Gastroesophageal sphincter (tissue), 4 donors: ENCODE data around the gene TSC22D2. TPM values are rescaled to one million over a fixed set of nuclear protein-coding genes. Genes with fewer than 3 reads are reported as not detected.

Experiments used
- ATAC-seq: fragments of 150-250 bp; one replicate; pipeline ENCODE4 v1.9.1; 2016; ENCODE audit warnings: mild to moderate bottlenecking, moderate library complexity
- H3K27ac ChIP-seq, 4 donors: fragments of 200-600 bp; sonication (generic) in 3 of 4; 1 replicate in 3 of 4; 2 replicates in 1 of 4; pipeline ENCODE4 v1.5.1; 2016 to 2019
- H3K27me3 ChIP-seq: fragments of 200-600 bp; sonication (generic); one replicate; pipeline ENCODE4 v1.5.1; 2019
- H3K36me3 ChIP-seq, 2 donors: fragments of 200-600 bp; sonication (generic); one replicate each; pipeline ENCODE4 v1.5.1; 2019; ENCODE audit warnings: control low read depth in 1 of 2
- H3K4me1 ChIP-seq, 3 donors: fragments of 200-600 bp; sonication (generic); 1 replicate in 2 of 3; 2 replicates in 1 of 3; pipeline ENCODE4 v1.5.1; 2016 to 2019; ENCODE audit warnings: control low read depth in 2 of 3
- H3K4me3 ChIP-seq, 2 donors: fragments of 200-600 bp; sonication (generic); one replicate each; pipeline ENCODE4 v1.5.1; 2019; ENCODE audit warnings: mild to moderate bottlenecking in 1 of 2, moderate library complexity in 1 of 2
- H3K9me3 ChIP-seq, 3 donors: fragments of 200-600 bp; sonication (generic); one replicate each; pipeline ENCODE4 v1.5.1; 2017 to 2019; ENCODE audit warnings: control low read depth in 2 of 3
- EP300 ChIP-seq: sonication (generic); formaldehyde crosslinking; IDR thresholded peaks from one replicate; pipeline ENCODE4 v1.6.1; 2017; ENCODE audit warnings: antibody characterized with exemption, mild to moderate bottlenecking
- POLR2A ChIP-seq, 2 donors: fragments of 450-650 bp; IDR thresholded peaks; one replicate each; pipeline ENCODE4 v1.6.1; 2017; ENCODE audit warnings: antibody characterized with exemption in 2 of 2, mild to moderate bottlenecking in 2 of 2, moderate library complexity in 1 of 2
- POLR2AphosphoS5 ChIP-seq: sonication (generic); formaldehyde crosslinking; IDR thresholded peaks from one replicate; pipeline ENCODE4 v1.6.1; 2017; ENCODE audit warnings: antibody characterized with exemption
- WGBS, 2 donors: methylation state at CpG; one replicate each; pipeline ENCODE4 v1.1.5; 2018; ENCODE audit warnings: low coverage in 1 of 2; 5-methylcytosine and 5-hydroxymethylcytosine counted together
- total RNA-seq, 4 donors: library from RNA; depleted of rRNA; stranded (reverse); fragments of >200 nt; gene quantifications; one replicate each; pipeline ENCODE4 v1.1.0, GENCODE V29; 2016
- TF ChIP-seq, protein P1 (sequence below), 4 experiments: fragments of 200-600 bp in 2 of 4; fragments of 450-650 bp in 2 of 4; sonication (generic) in 1 of 4; IDR thresholded peaks; one replicate each; pipeline ENCODE4 v1.5.1; 2017 to 2019; ENCODE audit warnings: antibody characterized with exemption in 4 of 4, mild to moderate bottlenecking in 2 of 4, moderate library complexity in 2 of 4

TSC22D2 gene
- total RNA-seq, 4 donors from 2014 or later, result 15.4 to 30.0 (median 26.0) TPM

- ATAC-seq, result no peak
- 81 to 90% methylated on average over 3 of the region's 3 CpGs for WGBS, 2 donors
- no peaks in the 10 kb centered on the region for H3K36me3 ChIP-seq
- peaks cover 7 to 66% (median 10%) of the 10 kb centered on the region in 3 donors for H3K4me1 ChIP-seq
- TF ChIP-seq POLR2A (IDR thresholded peaks at IDR 0.05), result no peak
- no peak for TF ChIP-seq POLR2AphosphoS5
- TF ChIP-seq, protein P1, sequence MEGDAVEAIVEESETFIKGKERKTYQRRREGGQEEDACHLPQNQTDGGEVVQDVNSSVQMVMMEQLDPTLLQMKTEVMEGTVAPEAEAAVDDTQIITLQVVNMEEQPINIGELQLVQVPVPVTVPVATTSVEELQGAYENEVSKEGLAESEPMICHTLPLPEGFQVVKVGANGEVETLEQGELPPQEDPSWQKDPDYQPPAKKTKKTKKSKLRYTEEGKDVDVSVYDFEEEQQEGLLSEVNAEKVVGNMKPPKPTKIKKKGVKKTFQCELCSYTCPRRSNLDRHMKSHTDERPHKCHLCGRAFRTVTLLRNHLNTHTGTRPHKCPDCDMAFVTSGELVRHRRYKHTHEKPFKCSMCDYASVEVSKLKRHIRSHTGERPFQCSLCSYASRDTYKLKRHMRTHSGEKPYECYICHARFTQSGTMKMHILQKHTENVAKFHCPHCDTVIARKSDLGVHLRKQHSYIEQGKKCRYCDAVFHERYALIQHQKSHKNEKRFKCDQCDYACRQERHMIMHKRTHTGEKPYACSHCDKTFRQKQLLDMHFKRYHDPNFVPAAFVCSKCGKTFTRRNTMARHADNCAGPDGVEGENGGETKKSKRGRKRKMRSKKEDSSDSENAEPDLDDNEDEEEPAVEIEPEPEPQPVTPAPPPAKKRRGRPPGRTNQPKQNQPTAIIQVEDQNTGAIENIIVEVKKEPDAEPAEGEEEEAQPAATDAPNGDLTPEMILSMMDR (IDR thresholded peaks at IDR 0.05), result no peak
- no peak for TF ChIP-seq EP300
- H3K27ac ChIP-seq, result no peak overlapping the region
- H3K27me3 ChIP-seq, result no peaks in the 10 kb centered on the region
- no peak overlapping the region for H3K4me3 ChIP-seq
- no peaks in the 10 kb centered on the region for H3K9me3 ChIP-seq
Measured at GRCh38 chr3:150426292-150426691, 18.2 kb downstream of the TSC22D2 start.

DNA sequence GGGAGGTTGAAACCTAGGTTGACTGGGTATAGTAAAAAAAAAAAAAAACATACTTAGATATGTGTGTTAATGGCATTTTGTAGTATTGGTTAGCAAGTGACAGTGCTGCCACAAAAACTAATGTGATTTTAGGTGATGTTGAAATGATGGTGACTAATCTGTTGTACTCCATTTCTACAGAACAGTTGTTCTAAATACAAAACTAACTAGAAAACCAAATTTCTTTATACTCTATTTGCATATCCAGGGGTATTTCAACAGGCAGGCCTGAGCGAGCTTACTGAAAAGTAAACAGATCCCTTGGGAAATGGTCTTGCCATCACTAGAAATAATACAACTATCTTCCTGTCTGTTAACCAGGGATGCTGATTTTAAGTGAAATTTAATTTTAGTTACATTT, 20.5 kb downstream of the TSC22D2 start:
- H3K27ac ChIP-seq, result no peak overlapping the region
- H3K36me3 ChIP-seq, result no peaks in the 10 kb centered on the region
- H3K4me3 ChIP-seq, result no peak overlapping the region
- no peak for ATAC-seq
- no peaks in the 10 kb centered on the region for H3K9me3 ChIP-seq
- 75 to 83% methylated on average over 1 of the region's 1 CpG for WGBS, 2 donors
- H3K27me3 ChIP-seq, result no peaks in the 10 kb centered on the region
- peaks cover 3 to 48% (median 4%) of the 10 kb centered on the region in 3 donors for H3K4me1 ChIP-seq
- no peak for TF ChIP-seq POLR2A (IDR thresholded peaks at IDR 0.05)
- TF ChIP-seq, protein P1 (IDR thresholded peaks at IDR 0.05), result no peak
- TF ChIP-seq EP300, result no peak
- TF ChIP-seq POLR2AphosphoS5, result no peak

DNA sequence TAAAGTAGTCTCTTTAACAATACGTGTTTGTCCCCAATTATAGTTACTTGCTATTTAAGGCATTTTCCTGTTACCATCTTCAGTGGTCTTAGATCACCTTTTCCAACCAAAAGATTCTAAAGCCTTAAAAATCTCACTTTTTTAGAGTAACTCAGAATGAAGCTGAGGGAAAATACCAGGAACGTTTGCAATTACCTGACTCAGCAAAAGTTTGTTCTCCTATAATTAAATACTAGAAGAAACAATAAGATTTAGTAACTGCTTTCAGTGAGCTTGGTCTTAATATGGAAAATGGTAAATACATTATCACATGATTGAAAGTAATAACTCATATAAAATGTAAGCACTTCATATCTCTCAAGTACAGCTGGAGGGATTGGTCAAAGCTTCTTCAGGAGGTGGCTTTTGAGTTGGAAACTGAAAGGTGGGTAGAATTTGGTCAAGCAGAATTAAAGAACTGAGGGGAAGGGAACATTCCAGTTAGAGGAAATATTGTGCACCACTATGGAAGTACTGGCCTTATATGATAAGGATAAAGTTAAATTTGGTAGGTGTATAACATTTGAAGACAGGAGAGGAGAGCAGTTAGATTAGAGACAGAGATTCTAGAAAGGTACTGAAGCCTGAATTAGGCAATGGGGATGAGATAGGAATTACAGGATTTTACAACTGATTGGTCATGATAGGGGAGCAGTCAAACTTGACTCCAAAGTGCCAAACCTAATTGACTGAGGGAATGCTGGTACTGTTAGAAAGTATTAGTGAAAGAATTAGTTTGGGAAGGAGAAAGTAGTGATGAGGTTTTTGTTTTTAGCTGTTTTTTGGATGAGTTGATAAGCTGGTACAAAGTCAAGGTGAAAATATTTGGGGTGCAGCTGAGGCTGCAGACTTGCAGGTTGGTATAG, 21.9 kb downstream of the TSC22D2 start:
- 27 to 38% methylated on average over 2 of the region's 2 CpGs for WGBS, 2 donors
- no peak overlapping the region for H3K4me3 ChIP-seq
- no peak for ATAC-seq
- H3K36me3 ChIP-seq, result no peaks in the 10 kb centered on the region
- no peak overlapping the region for H3K27ac ChIP-seq
- no peaks in the 10 kb centered on the region for H3K27me3 ChIP-seq
- TF ChIP-seq, protein P1 (IDR thresholded peaks at IDR 0.05), result no peak
- TF ChIP-seq POLR2A (IDR thresholded peaks at IDR 0.05) (no peak), EP300 (no peak)
- H3K9me3 ChIP-seq, result no peaks in the 10 kb centered on the region
- H3K4me1 ChIP-seq, result peaks cover 3 to 47% (median 5%) of the 10 kb centered on the region in 3 donors

- 79 to 81% methylated on average over 5 of the region's 5 CpGs for WGBS, 2 donors
- Histone ChIP-seq H3K27ac (no peak overlapping the region), H3K9me3 (no peaks in the 10 kb centered on the region), H3K27me3 (no peaks in the 10 kb centered on the region), H3K4me1 (peaks cover 6 to 58% (median 7%) of the 10 kb centered on the region in 3 donors), H3K36me3 (no peaks in the 10 kb centered on the region), H3K4me3 (no peak overlapping the region)
- TF ChIP-seq EP300 (no peak), POLR2AphosphoS5 (no peak), POLR2A (IDR thresholded peaks at IDR 0.05) (no peak)
- TF ChIP-seq, protein P1 (IDR thresholded peaks at IDR 0.05), result no peak
- no peak for ATAC-seq
Measured at GRCh38 chr3:150433347-150433746, 25.2 kb downstream of the TSC22D2 start.

DNA sequence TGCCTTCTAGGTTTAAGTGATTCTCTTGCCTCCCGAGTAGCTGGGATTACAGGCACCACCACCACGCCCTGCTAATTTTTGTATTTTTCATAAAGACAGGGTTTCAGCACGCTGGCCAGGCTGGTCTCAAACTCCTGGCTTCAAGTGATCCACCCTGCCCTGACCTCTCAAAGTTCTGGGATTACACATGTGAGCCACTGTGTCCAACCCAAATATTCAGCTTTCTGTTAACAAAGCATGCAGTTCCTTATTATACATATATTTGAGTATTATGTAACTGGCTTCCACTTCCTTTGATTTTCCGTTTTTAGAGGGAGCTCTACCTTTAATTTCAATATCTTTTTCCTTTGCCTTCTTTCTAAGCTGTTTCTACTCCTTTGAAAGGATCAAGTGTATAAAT, 26.1 kb downstream of the TSC22D2 start:
- no peaks in the 10 kb centered on the region for H3K27me3 ChIP-seq
- H3K4me1 ChIP-seq, result peaks cover 4 to 62% (median 4%) of the 10 kb centered on the region in 3 donors
- no peak overlapping the region for H3K27ac ChIP-seq
- no peaks in the 10 kb centered on the region for H3K9me3 ChIP-seq
- ATAC-seq, result no peak
- no peak for TF ChIP-seq POLR2AphosphoS5
- 47 to 54% methylated on average over 3 to 4 of the region's 4 CpGs for WGBS, 2 donors
- H3K36me3 ChIP-seq, result no peaks in the 10 kb centered on the region
- H3K4me3 ChIP-seq, result no peak overlapping the region
